ENCODE results near the gene LY6G6D. TPM values are rescaled to one million over a fixed set of nuclear protein-coding genes. Genes with fewer than 3 reads are reported as not detected.
A peak's percentile ranks its signal among the peaks of the same experiment; 100 is the strongest.

The LY6G6D gene
- total and polyA plus RNA-seq, 2 donors (not counting 1 experiment from before 2014, with no cell fraction given), result not detected

GRCh38 chr6:31737315-31737990 is 22.3 kb downstream of the LY6G6D start:
- peak overlapping the region; percentile 100 for H3K4me3 Mint-ChIP-seq
- peak overlapping the region; percentile 91 for H3K27ac Mint-ChIP-seq
- intact Hi-C loops (cut with micrococcal nuclease), result loop anchor here (5.0 to 10.0 kb wide), 5 partner anchors 70 to 457 kb away; partner anchors contain the start of genes CSNK2B, DDX39B, DXO and EHMT2
- peaks cover 7% of the 10 kb centered on the region for H4K20me1 ChIP-seq (ENCODE audit: control insufficient read depth, insufficient read depth, low read length, poor library complexity, severe bottlenecking)
- TF ChIP-seq, protein P1, sequence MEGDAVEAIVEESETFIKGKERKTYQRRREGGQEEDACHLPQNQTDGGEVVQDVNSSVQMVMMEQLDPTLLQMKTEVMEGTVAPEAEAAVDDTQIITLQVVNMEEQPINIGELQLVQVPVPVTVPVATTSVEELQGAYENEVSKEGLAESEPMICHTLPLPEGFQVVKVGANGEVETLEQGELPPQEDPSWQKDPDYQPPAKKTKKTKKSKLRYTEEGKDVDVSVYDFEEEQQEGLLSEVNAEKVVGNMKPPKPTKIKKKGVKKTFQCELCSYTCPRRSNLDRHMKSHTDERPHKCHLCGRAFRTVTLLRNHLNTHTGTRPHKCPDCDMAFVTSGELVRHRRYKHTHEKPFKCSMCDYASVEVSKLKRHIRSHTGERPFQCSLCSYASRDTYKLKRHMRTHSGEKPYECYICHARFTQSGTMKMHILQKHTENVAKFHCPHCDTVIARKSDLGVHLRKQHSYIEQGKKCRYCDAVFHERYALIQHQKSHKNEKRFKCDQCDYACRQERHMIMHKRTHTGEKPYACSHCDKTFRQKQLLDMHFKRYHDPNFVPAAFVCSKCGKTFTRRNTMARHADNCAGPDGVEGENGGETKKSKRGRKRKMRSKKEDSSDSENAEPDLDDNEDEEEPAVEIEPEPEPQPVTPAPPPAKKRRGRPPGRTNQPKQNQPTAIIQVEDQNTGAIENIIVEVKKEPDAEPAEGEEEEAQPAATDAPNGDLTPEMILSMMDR (IDR thresholded peaks at IDR 0.05), result no peak
- TF ChIP-seq EZH2 (IDR thresholded peaks at IDR 0.05; ENCODE audit: borderline replicate concordance, insufficient read depth, low read depth, low read length, poor library complexity, severe bottlenecking), result no peak
- H3K4me1 ChIP-seq (ENCODE audit: control insufficient read depth in 2 of 2, insufficient read depth in 2 of 2, low read length in 2 of 2), result peaks cover 53 to 57% of the 10 kb centered on the region in 2 donors
- H3K9ac ChIP-seq (ENCODE audit: low read length), result peak overlapping the region; percentile 91
- H3K36me3 ChIP-seq (replicated peaks in 1 of 2; ENCODE audit: control extremely low read depth in 1 of 2, control insufficient read depth in 1 of 2, extremely low read depth in 1 of 2, insufficient read depth in 2 of 2, low read length in 1 of 2), result peaks cover 2 to 19% of the 10 kb centered on the region in 2 experiments
- POLR2A ChIA-PET, result interaction anchor here (0.6 to 3.1 kb wide), 10 partner anchors 10 to 401 kb away, joined by 3 to 16 read pairs (median 5); partner anchors contain the start of genes ABHD16A, HSPA1B and NEU1
- H3K27ac ChIP-seq (ENCODE audit: low read length in 2 of 2), result peak overlapping the region; percentile 81 to 96
- no peaks in the 10 kb centered on the region for H3K9me3 ChIP-seq (ENCODE audit: control extremely low read depth in 1 of 3, control insufficient read depth in 2 of 3, insufficient read depth in 1 of 3, low read length in 2 of 3)
- 4% methylated on average over 5 of the region's 7 CpGs for WGBS (ENCODE audit: insufficient coverage)
- no peaks in the 10 kb centered on the region for H3K27me3 ChIP-seq (replicated peaks in 1 of 4; ENCODE audit: control extremely low read depth in 1 of 4, control insufficient read depth in 3 of 4, insufficient read depth in 4 of 4, low read length in 3 of 4)
- no peaks in the 10 kb centered on the region for H3K27me3 Mint-ChIP-seq
- H3K9me3 Mint-ChIP-seq (ENCODE audit: insufficient read depth), result no peaks in the 10 kb centered on the region
- ATAC-seq (ENCODE audit: low read depth), result no peak
- CTCF ChIA-PET, result interaction anchor here (0.6 to 7.8 kb wide), 12 partner anchors 8 to 150 kb away, joined by 3 to 90 read pairs (median 7); partner anchors contain the start of genes ABHD16A, DDAH2, LSM2 and NEU1
- peaks cover 78% of the 10 kb centered on the region for H3K4me1 Mint-ChIP-seq
- peak; percentile 53 for DNase-seq
- H3K4me2 ChIP-seq (replicated peaks; ENCODE audit: low read depth, low read length, poor library complexity, severe bottlenecking), result peak overlapping the region; percentile 82
- H3K79me2 ChIP-seq (ENCODE audit: control insufficient read depth, insufficient read depth, low read length), result peaks cover 60% of the 10 kb centered on the region
- peak overlapping the region; percentile 0 to 87 (median 73) for H3K4me3 ChIP-seq (ENCODE audit: control extremely low read depth in 1 of 5, extremely low read depth in 1 of 5, insufficient read depth in 1 of 5, low read depth in 2 of 5, low read length in 4 of 5)
- H2AFZ ChIP-seq (ENCODE audit: insufficient read depth, low read depth, low read length, poor library complexity, severe bottlenecking), result peak overlapping the region; percentile 42
